NT2/D1 (cell line): ENCODE measurements around the gene PGBD5.

Experiments
- DNase-seq: peaks from one replicate; pipeline ENCODE4 v3.0.0-alpha.2; 2011; ENCODE audit warnings: low read depth, low spot score
- H3K27me3 ChIP-seq: 2 replicates; pipeline ENCODE4 v1.6.0; 2011; ENCODE audit warnings: mild to moderate bottlenecking; ENCODE audit not compliant: insufficient read length, insufficient read depth
- H3K36me3 ChIP-seq: 2 replicates; pipeline ENCODE4 v1.6.1; 2011; ENCODE audit warnings: mild to moderate bottlenecking, low read length, mixed read lengths; ENCODE audit not compliant: insufficient read depth, insufficient read length
- H3K4me1 ChIP-seq: 2 replicates; pipeline ENCODE4 v1.5.1; 2011; ENCODE audit not compliant: insufficient read depth, insufficient read length
- H3K4me3 ChIP-seq: 2 replicates; pipeline ENCODE4 v1.5.1; 2011; ENCODE audit warnings: low read depth; ENCODE audit not compliant: insufficient read length
- H3K9ac ChIP-seq: 2 replicates; pipeline ENCODE4 v1.6.0; 2011; ENCODE audit warnings: low read depth; ENCODE audit not compliant: insufficient read length
- H3K9me3 ChIP-seq: 2 replicates; pipeline ENCODE4 v1.5.1; 2011; ENCODE audit warnings: mild to moderate bottlenecking, low read length; ENCODE audit not compliant: insufficient read depth
- SUZ12 ChIP-seq: IDR thresholded peaks from 2 replicates; pipeline ENCODE4 v1.6.1; 2011; ENCODE audit not compliant: insufficient read length, insufficient read depth; ENCODE audit errors: extremely low read depth
- YY1 ChIP-seq: IDR thresholded peaks from 2 replicates; pipeline ENCODE4 v1.6.1; 2011; ENCODE audit not compliant: insufficient read length, insufficient read depth
- ZNF274 ChIP-seq: IDR thresholded peaks from 2 replicates; pipeline ENCODE4 v1.6.1; 2011; ENCODE audit warnings: mild to moderate bottlenecking, low read depth, low read length

PGBD5 gene

DNA sequence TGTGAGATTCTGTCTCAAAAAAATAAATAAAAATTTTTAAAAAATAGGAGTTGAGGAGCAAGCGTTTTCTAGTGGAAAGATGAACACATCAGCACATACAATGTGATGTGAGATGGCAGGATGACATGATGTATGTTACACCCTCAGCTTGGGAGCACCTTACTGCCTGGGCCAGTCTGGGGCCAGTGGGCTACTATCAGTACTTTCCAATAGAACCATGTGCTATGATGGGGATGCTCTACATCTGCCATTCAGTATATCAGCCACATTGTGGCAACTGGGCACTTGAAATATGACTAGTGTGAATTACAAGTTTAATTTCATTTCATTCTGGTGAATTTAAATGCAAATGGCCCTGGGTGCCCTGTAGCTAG is 156.0 kb downstream of the PGBD5 start:
- DNase-seq = no peak
- Histone ChIP-seq H3K9me3 (no peaks in the 10 kb centered on the region), H3K36me3 (peaks cover 57% of the 10 kb centered on the region), H3K9ac (no peak overlapping the region), H3K27me3 (no peaks in the 10 kb centered on the region), H3K4me3 (no peak overlapping the region), H3K4me1 (peaks cover 7% of the 10 kb centered on the region)
- TF ChIP-seq ZNF274 = no peak
- TF ChIP-seq SUZ12 = no peak
- TF ChIP-seq YY1 = no peak

DNA sequence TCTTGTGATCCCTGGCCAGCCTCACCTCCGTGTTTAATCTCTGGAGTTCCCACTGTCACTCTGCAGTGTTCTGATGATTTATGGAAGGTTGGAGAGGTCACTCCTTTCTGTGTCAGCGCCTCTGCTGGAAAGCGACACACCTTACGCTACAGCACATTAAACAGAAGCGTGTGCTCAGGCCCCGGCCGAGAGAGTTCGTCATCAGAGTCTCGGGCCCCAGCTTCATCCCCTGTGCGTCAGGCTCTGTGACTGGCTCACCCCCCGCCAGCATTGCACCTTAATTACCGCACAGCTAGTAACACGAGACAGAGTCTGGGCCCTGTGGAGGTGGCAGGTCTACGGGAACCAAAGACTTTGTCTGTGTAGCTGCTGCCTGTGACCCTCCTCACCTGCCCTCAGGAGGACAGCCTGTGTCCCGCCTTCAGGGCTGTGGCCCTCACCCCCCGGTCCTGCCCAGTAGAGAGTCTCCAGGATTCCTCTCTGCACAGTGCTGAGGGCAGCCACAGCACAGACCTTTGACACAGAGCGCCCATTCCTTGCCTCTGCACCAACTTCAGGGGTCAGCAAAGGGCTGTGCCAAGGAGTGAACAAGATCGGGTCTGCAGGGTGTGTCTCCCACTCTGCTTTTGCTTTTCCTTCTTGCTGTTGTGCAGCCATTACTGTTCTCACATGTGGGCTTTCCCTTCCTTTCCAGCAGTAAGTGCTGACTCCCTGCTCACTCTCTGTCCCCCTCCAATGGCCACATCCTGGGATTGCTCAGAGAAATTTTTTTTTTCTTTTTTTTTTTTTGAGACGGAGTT is 157.6 kb downstream of the PGBD5 start:
- H3K9me3 ChIP-seq = no peaks in the 10 kb centered on the region
- no peak overlapping the region for H3K4me3 ChIP-seq
- no peaks in the 10 kb centered on the region for H3K27me3 ChIP-seq
- H3K4me1 ChIP-seq = peaks cover 7% of the 10 kb centered on the region
- H3K9ac ChIP-seq = peak overlapping the region; percentile 37
- TF ChIP-seq SUZ12 = no peak
- TF ChIP-seq ZNF274 = no peak
- TF ChIP-seq YY1 = no peak
- peaks cover 60% of the 10 kb centered on the region for H3K36me3 ChIP-seq
- DNase-seq = peak; percentile 80

DNA sequence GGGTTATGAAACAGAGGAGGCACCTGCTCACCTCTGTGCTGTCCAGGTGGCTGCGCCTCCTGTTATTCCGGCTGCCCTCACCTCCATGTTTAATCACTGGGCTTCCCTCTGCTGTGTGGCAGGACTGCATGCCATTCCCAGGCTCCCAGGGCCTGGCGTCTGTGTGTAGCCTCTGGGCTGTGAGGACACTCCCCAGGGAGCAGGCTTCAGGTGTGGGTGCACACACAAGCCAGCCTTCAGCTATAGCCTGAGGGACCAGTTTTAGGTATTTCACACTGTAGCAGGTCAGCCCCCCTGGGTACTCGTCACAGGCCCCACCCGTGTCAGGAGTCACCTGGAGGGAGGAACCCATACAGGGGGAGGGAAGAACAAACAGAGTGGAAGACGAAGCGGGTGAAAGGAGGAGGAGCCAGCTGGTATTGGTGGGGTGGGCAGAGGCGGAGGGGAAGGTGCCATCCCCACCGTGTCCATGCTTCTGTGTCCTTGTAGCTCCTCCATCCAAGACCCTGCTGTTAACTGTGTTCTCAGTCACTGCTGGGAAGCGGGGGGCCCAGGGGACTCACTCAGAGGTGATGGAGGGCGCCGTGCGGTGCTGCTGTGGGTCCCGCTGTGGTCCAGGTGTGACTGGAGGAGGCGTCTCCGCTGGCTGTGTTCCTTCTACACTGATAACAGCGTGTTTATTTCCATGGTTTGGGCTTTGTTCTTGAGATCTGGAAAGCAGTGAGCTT is 158.6 kb downstream of the PGBD5 start:
- H3K36me3 ChIP-seq = peaks cover 66% of the 10 kb centered on the region
- DNase-seq = no peak

DNA sequence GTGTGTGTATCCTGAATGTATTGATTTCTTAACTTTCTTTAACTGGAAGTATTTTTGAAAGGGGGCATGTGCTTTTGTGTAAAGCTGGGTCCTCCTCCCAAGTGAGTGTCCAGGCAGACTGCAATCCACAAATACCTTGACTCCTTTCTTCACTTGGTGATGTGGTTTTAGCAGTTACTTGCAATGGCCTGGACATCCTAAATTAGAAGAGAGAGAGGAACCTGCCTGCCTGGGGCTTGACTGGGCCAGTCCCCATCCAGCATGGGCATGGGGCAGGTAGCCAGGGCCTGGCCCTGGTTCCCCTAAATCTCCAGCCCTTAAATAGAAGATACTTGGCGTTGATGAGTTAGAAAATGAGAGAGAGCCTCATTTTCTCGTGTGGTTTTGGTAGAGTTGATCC is 159.7 kb downstream of the PGBD5 start:
- no peak for TF ChIP-seq YY1
- no peak for TF ChIP-seq ZNF274
- no peak for TF ChIP-seq SUZ12
- DNase-seq = no peak
- Histone ChIP-seq H3K4me1 (peaks cover 7% of the 10 kb centered on the region), H3K27me3 (no peaks in the 10 kb centered on the region), H3K9ac (no peak overlapping the region), H3K9me3 (no peaks in the 10 kb centered on the region), H3K4me3 (no peak overlapping the region), H3K36me3 (peaks cover 70% of the 10 kb centered on the region)

More for the DNA sequence above, 158.6 kb downstream of the PGBD5 start:
- Histone ChIP-seq H3K4me3 (no peak overlapping the region), H3K9me3 (no peaks in the 10 kb centered on the region), H3K27me3 (no peaks in the 10 kb centered on the region), H3K9ac (no peak overlapping the region), H3K4me1 (peaks cover 7% of the 10 kb centered on the region)
- TF ChIP-seq ZNF274 (no peak), YY1 (no peak), SUZ12 (no peak)

DNA sequence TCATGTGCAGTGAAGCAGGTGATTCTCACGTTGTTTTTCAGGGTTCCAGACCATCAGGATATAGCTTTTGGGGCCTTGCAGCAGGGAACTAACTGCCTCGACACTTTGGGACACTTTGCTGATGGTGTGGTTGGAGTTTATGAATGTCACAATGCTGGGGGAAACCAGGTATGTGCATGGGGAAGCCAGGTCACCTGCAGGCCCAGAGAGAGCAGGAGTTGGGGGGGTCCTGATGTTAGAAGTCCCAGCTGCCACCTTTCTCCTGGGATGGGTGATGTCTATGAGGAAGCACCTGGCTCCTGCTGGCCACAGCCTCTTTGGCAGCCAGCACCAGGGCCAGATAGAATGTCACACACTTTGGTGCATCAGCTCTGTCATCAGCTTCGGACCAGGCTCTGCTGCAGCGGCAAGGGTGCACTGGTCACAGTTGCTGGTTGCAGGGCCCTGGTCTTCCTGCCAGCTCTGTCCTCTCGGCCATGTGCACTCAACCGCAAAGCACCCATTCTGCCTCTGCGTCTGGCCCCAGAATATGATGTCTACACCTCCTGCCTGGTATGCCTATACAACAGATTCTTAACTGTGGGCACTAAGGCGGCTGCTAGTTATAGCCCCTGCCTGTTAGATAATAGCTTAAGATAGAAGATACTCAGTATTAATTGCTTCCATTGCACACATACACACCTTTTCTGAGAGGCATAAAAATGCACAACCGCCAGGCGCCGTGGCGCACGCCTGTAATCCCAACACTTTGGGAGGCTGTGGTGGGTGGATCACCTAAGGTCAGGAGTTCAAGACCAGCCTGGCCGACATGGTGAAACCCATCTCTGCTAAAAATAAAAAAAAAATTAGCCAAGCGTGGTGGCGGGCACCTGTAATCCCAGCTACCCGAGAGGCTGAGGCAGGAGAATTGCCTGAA is 160.7 kb downstream of the PGBD5 start:
- Histone ChIP-seq H3K4me1 (peaks cover 7% of the 10 kb centered on the region), H3K9me3 (no peaks in the 10 kb centered on the region), H3K36me3 (peaks cover 62% of the 10 kb centered on the region), H3K4me3 (no peak overlapping the region), H3K9ac (no peak overlapping the region), H3K27me3 (no peaks in the 10 kb centered on the region)
- no peak for TF ChIP-seq YY1
- TF ChIP-seq ZNF274 = no peak
- no peak for TF ChIP-seq SUZ12
- DNase-seq = no peak
